Measurements from ENCODE around the gene ERICH3.

ERICH3 gene

GRCh38 chr1:74591949-74592348 is 81.6 kb downstream of the ERICH3 start:
- no peak for DNase-seq (ENCODE audit: low spot score)

GRCh38 chr1:74590288-74590687 is 83.3 kb downstream of the ERICH3 start:
- DNase-seq (ENCODE audit: low spot score) = no peak

- DNase-seq (ENCODE audit: low spot score) = no peak
Measured at GRCh38 chr1:74587888-74588287, 85.7 kb downstream of the ERICH3 start.

DNA sequence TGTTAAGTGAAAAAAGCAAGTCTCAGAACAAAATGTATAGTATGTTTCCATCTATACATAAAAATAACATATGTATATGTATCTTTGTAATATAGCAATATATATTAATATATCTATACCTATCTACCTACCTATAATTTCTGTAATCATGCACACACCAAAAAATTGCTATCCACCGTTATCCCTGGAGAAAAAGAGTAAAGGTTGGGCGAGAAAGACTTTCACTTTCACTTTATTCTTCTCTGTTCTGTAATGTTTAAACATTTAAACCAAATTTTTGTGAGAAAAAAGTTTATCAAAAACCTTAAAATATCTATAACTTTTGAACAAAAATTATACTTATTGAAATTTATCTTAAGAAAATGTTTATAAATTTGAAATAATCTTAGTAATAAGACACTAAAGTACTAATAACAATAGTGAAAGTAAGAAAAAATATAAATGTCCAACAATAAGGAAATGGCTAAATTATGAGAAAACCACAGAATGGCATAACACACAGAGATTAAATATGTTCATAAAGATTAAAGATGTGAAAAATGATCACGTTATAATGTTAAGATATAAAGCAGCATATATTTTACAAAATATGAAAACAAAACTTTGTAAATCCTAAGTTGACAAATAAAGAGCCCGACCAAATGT is 87.2 kb downstream of the ERICH3 start:
- no peak for DNase-seq (ENCODE audit: low spot score)

- DNase-seq (ENCODE audit: low spot score) = peak; percentile 20
Measured at GRCh38 chr1:74584185-74584584, 89.4 kb downstream of the ERICH3 start.

- DNase-seq (ENCODE audit: low spot score) = no peak
Measured at GRCh38 chr1:74583397-74583796, 90.2 kb downstream of the ERICH3 start.

- no peak for DNase-seq (ENCODE audit: low spot score)
Measured at GRCh38 chr1:74579425-74579824, 94.2 kb downstream of the ERICH3 start.

DNA sequence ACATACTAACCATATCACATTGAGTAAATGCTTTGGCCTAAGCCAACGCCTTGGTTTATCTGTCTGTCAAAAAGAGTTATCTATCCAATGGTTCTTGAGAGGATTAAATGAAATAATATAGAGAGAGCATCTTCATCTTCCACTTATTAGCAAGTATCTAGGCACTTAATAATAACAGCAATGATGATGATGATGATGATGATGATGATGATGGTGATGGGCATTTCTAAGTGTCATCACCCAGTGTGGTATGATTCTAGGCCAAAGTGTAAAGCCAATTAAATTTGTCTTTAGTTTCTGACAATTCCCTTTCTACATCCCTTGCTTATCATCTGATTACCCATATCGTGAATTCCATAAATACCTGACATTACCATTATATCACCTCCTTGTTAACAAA is 95.5 kb downstream of the ERICH3 start:
- DNase-seq (ENCODE audit: low spot score) = no peak

GRCh38 chr1:74571891-74572290 is 101.7 kb downstream of the ERICH3 start:
- DNase-seq (ENCODE audit: low spot score) = no peak

GRCh38 chr1:74571493-74571800 is 102.1 kb downstream of the ERICH3 start:
- DNase-seq (ENCODE audit: low spot score) = no peak

DNA sequence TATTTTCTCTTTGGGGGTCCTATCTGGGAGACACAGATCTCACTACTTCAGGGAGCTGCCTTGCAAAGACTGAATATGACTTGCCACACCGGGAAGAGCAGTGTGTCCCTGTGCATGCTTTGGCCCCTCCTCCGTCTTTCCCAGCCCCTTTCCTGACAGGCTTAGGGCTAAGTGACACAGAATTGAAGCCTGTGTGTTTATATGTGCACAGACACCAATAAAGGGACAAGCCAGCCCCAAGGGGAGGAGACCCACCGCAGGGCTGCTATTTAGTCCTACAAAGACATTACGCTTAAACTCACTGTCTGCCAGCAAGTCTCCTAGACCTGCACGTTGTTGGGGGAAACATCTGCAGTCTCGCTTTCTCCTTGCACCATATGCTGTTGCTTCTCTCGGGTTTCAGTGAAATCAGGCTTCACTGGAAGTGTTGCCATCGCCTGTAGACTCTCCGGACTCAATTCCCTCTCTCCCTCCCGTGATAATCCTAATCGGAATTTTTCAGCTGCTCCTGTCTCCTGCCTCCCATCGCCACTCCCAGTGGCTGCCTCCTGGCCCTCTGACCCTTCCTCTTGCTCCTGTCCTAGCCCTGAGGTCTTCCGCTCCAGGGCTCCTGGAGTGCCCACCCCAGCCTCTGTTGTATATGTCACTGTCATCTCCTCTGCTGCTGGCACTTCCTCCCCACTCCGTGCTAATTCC is 102.6 kb downstream of the ERICH3 start:
- DNase-seq (ENCODE audit: low spot score) = no peak

DNA sequence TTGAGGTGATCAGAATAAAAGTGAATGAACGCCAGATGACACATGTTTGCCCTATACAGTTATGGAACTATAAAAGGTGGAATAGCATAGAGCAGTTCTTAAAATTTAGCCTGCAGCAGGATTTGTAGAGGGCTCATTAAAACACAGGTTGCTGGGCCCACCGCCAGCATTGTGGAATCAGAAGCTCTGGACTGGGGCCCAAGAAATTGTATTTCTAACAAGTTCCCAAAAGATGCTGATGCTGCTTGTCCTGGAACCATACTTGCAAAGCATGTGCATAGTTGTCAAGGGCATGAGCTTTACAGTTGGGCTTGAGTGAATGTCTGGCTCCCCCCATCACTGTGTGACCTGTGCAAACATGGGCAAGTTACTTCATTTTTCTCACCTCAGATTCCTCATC is 123.7 kb downstream of the ERICH3 start:
- no peak for DNase-seq (ENCODE audit: low spot score)

- DNase-seq (ENCODE audit: low spot score) = no peak
Measured at GRCh38 chr1:74548961-74549750, 124.4 kb downstream of the ERICH3 start.

DNA sequence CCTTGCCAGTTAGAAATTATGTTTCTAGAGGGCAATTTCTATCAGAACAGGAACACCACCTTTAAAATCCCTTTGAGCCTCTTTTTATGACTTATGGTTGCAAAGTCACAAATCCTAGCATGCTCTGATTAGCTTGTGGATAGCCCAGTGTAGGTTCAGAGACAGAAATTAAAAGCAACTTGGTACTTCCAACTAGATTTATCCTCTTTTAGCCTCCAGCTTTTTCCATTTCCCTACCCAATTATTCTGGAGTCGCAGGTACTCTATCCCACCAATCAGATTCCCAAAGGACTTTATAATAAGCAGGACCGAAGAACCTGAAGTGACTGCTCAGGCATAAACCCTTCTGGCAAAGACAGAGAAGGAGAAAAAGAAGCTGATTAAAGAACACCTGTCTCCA is 127.8 kb downstream of the ERICH3 start:
- DNase-seq (ENCODE audit: low spot score) = no peak

GRCh38 chr1:74534241-74534640 is 139.4 kb downstream of the ERICH3 start:
- DNase-seq (ENCODE audit: low spot score) = peak; percentile 47

DNA sequence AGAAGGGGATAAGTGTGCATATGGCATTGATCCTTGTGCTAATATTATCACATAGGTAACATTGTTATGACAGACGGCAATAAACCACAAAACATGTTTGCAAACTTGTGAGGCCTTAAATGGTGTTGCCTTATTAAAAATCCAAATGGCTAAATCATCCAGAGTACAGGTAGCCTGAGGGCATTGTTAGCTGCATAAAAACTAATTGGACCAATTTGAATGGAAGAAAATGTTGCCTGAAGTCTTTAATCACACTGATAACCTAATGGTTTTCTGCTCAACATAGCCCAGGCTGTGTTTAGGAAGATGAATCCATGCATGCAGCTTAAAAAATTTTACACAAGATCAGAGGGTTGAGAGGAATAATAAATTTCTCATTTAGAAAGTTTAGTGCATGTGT is 141.8 kb downstream of the ERICH3 start:
- DNase-seq (ENCODE audit: low spot score) = no peak

GRCh38 chr1:74530892-74531291 is 142.7 kb downstream of the ERICH3 start:
- DNase-seq (ENCODE audit: low spot score) = no peak

GRCh38 chr1:74528123-74528522 is 145.5 kb downstream of the ERICH3 start:
- no peak for DNase-seq (ENCODE audit: low spot score)

DNA sequence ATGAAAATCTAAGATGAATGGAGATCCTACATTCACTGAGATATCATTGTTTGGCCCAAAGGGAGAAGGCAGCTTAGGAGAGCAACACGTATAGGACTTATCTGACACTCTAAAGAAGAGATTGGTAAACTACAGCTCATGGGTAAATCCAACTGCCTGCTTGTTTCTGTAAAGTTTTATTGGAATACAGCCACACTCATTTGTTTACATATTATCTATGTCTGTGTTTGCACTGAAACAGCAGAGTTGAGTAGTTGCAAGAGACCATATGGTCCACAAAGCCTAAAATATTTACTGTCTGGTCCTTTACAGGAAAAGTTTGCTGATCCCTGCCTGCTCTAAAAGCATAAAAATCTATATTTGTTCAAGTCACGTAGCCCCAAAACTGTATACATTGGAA is 146.9 kb downstream of the ERICH3 start:
- no peak for DNase-seq (ENCODE audit: low spot score)

- no peak for DNase-seq (ENCODE audit: low spot score)
Measured at GRCh38 chr1:74523873-74524480, 149.6 kb downstream of the ERICH3 start.

GRCh38 chr1:74522148-74522547 is 151.4 kb downstream of the ERICH3 start:
- DNase-seq (ENCODE audit: low spot score) = no peak
